Measurements from ENCODE around the gene GAS1.

GAS1 gene

DNA sequence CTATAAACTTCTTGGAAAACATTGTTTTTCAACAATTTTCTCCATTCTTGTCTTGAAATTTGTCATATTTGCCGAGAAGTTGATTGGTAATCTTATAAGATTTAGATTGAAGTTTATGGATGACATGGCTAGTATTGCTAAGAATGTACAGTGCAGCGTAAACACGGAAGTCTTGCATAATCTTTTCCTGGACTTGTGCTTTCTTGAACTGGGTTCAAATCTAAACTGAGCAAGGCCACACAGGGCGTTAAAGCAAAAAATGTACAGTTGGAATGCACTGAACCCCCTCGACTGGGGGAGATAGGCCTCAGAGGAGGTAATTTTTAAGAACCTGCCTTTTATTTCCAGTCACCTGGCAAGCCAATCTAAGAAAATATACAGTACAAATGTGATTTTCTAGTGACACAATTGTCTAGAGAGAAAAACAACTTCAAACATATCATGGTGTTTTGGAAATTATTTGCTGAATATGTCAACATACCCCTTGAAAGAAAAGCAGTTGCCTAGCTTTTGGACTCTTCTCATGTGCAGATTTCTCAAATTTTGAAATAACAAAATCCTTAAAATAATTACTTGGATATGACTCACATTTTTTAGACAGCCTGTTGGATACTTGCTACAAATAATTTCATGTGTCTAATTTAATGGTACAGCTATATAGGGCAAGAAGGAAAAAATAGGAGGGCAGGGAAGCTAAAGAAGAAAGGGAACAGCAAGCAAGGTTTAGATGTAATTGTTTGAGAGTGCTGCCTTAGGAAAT, 18.5 kb upstream of the GAS1 start:
- in situ Hi-C loops (cut with MboI; ENCODE audit: low sequenced_read_pairs) = no loop called here

DNA sequence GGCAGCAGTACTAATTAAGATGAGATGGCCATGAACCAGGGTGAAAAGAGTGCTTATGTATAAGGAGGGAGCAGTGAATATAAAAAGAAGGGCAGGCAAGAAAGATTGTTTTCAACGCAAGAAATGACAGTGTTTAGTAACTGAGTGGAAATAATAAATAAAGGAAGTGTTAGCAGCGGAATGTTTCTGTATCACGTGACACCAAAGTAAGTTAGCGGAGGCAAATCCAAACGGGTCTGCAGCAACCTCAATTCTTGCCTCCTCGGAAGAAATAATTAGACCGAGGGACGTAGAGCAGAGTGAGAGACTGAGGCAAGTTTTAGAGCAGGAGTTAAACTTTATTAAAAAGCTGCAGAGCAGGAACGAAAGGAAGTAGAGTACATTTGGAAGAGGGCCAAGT, 15.4 kb upstream of the GAS1 start:
- in situ Hi-C loops (cut with MboI; ENCODE audit: low sequenced_read_pairs) = no loop called here

DNA sequence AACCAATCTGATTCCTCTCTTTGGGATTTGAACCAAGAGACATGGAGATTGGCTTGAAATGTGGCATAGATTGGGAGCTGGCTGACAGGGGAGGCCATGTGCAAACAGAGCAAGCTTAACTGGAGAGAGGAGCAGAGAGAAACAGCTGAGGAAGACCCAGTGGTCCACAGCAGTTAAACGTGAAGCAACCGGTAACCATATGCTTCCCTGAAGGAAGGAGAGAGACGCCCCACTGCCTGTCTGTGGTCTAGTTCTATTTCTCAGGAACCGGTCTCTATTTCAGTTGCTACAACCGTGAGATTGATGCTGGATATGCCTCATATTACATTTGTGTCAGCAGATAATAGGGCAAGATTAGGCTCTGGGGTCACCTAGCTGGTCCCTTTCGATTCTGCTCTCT, 13.6 kb upstream of the GAS1 start:
- in situ Hi-C loops (cut with MboI; ENCODE audit: low sequenced_read_pairs) = no loop called here

DNA sequence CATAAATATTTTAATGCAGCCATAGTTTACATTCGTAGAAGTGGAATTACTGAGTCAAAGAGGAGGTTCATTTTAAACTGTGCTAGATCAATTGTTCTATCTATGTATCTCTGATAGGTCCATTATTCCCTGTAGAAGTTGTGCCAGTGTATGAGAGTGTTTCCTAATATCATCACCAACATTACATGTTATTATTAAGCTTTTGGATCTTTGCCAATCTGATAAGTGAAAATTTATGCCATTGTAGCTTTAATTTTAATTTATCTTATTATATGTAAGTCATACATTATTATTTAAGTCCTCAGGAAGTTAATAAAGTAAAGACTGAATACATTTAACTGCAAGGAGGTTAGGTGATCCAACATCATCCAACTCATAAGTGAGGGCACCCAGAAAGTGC, 10.9 kb upstream of the GAS1 start:
- in situ Hi-C loops (cut with MboI; ENCODE audit: low sequenced_read_pairs) = no loop called here

DNA sequence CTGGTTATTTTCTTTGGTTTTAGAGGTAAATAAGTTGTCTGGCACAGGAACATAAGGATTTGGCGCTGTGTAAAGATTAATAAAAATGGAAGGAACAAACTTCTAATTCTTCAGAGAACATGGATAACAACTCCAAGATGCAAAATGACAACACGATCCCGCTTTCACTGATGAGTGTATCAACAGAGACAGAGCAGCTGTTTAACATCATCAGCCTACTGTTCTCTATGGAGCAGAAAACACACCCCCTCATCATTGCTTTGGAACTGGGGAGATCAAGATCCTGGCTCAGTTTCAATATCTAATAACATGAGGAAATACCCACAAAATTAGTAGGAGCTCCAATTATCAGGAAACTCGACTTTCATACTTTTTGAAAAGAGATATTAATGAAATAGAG, 8.3 kb upstream of the GAS1 start:
- in situ Hi-C loops (cut with MboI; ENCODE audit: low sequenced_read_pairs) = no loop called here

DNA sequence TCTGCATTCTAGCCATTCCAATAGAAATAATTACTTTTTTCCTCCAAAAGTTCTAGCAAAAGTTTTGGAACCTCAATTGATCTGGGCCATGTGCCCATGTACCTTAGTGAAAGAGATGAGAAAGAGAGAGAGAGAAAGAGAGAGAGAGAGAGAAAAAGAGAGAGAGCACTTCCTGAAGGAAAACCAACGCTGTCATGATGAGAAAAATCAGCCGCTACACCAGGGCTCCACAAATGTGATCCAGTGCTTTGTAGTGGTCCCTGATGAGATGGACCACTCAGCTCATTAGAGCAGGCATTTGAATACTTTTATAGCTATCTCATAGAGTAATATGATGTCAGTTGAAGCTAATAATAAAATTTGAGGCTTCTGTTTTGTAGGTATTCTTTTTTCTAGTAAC, 7.7 kb upstream of the GAS1 start:
- in situ Hi-C loops (cut with MboI; ENCODE audit: low sequenced_read_pairs) = no loop called here

DNA sequence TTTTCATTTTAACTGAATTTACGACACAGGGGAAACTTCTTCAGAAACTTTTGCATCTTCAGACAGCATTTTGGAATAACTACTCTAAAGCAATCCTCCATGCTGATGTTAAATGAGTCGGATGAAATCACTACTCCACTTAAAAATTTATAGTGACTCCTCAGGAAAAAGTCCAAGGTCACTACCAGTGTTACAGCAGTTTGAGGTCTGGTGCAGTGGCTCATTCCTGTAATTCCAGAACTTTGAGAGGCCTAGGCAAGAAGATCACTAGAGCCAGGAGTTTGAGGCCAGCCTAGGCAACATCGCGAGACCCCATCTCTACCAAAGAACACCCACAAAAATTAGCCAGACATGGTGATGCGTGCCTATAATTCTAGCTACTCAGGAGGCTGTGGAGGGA, 5.9 kb upstream of the GAS1 start:
- in situ Hi-C loops (cut with MboI; ENCODE audit: low sequenced_read_pairs) = no loop called here

DNA sequence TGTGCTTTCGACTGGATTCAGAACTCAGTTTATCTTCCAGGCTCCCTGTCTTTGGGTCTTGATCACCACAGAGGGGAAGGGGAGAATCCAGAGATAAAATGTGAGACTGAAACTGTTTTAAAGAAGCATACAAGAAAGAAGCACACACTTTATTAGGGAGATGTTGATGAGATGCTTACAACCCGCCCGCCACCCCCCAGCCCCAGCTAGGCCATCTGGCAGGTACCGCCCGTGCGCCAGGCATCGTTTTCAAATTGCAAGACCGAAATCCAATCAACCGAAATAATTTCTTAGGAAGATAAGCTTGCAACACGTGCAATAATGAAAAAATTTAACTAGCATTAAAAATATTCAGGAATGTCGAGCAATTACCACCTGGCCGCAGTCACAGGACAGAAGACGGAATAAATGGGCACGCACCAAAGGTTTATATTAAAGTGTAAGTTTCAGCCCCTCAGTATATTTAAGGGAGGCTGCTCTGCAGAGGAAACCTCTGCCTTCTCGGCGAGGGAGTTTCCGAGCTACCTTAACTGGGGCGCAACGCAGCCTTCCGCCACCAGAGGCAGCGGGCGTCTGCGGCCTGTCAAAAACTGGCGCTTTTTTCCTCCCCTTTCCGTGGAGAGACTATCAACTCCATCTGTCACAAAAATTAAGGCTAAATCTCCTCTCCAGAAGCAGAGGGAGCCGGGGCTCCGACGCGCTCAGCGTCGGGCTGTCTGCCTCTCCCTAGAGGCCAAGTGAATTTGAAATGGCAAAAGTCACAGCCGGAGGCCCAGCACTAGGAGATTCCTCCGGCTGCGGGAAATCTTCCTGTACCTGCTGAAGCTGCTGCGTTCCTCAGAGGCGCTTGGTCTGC, 996 bp upstream of the GAS1 start:
- in situ Hi-C loops (cut with MboI; ENCODE audit: low sequenced_read_pairs) = no loop called here

DNA sequence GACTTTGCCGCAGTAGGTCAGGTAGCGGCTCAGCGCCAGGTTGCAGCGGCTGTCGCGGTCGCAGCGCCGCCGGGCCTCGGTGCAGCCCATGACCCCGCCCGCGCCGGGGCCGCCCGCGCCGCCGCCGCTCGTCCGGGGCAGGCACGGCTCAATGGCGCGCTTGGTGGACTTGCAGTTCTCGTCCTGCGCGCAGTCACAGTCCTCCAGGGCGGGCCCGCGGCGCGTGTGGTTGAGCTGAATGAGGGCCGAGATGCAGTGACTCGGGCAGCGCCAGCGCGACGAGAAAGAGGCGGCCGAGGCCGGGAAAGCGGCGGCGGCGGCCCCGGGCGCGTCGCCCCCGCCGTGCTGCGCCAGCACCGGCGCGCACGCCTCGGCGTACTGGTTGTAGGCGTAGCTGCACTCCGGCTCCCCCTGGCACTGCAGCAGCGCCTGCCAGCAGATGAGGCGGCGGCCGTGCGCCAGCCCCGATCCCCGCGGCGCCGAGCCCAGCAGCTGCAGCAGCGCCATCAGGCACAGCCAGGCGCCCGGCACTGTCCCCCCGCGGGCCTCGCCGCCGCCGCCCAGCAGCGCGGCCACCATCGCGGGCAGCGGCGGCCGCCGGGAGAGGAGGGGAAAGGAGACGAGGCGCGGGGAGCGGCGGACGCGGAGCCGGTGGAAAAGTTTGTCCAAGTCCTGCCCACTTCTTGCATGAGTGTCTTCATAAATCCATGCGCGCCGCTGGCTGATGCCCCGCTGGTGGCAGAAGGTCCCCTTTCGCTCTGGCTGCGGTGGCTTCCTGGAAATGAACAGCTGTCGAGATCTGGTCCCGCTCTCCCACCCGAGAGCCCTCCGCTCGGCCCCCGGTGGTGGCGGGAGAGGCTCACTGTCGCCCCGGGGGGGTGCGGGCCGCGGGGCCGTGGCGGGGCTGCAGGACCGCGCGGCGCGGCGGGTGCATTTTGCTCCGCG, 833 bp downstream of the GAS1 start:
- in situ Hi-C loops (cut with MboI; ENCODE audit: low sequenced_read_pairs) = no loop called here

DNA sequence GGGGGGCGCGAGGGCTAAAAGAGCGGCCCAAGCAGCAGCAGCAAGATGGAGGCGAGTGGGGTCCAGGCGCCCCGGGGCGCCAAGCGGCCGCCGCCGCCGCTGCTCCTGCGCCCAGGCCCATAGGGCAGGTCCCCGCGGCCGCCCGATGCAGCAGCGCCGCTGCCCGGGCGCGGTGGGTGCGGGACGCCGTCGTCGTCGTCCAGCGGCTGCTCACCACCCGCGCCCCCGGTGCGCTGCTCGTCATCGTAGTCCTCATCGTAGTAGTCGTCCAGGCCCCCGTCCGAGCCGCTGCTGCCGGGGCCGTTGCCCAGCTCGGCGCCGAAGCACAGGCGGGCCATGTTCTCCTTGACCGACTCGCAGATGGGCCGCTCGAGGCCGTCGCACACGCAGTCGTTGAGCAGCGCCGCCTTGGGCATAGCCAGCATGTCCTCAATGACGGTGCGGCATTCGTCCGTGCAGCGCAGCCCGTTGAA, 1.5 kb downstream of the GAS1 start:
- in situ Hi-C loops (cut with MboI; ENCODE audit: low sequenced_read_pairs) = no loop called here

DNA sequence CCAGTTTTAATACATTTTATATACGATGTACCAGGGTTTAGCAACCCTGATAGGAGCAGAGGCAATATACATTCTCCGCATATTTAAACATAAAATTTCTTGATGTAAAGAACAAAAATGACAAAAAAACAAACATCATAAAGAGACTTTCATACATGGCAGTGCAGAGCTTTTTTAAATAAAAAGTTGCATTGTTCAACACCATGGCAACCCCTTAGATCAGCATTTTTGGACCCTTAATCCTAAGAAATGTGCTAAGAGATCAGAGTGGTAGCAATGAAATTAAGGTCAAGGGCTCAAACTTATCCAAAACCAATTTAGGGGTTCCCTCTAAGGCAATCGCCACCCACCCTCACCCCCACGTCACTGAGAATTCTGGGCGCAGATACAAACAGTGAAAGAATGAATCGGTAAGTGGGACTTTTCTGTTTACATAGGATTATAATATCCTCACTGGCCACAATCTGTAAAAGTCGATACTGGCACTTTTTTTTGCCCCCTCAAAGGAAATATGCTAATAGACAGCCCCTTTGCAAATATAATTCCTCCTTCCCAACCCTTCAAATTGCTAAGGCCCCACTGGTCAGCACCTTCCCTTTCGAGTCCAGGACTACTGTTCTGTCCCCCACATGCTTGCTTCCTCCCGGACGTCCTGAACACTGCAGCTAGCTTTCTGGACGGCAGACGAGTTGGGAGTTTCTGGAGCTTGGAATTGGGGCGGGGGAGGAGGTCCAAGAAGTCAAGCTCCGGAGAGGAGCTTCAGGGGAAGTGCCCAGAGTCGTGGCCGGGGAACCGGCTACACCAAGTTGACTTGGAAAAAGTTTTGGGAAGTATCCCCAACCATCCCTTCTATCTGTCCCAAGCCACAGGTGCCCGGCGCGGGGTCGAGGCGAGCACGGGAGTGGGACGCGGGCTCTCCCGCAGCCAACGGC, 2.2 kb downstream of the GAS1 start:
- in situ Hi-C loops (cut with MboI; ENCODE audit: low sequenced_read_pairs) = no loop called here

DNA sequence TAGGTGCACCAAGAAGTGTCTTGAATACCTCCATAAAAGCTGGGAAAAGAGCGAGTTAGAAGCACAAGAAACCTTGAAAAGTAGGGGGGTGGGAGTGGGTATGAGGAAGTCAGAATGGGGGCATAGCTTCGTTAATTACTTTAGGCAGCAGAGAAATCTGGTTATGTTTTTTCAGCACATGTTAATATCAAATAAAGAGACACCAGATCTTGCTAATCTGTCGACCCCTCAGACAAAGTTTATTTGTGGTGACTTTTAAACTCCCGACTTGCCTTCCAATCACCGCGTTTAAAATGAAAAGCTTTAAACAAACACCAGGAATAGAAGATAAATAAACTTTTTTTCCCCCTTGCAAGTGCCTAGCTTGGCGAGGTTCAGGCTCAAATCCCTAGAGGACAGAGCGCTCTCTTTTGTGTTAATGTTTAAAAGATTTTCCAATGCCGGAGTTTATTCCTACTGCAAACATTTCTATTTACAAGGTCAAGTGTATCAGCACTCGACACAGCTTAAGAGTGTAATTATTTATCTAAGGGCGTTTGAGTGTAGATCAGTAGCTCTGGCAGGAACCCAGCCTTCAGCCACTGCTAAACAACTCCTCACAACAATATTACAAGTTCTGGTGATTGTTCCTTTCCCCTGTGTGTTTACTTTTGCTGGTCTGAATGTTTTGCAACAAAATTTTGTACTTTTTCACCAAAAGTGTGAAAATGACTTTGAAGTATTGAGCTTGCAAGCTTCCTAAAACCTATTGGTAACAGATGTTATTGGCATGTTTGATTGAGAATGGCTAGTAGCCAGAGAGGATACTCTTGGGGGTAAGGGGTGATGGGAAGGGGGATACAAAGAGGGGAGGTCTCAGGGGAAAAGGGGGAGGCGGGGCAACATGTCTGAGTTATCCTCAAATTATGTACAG, 3.8 kb downstream of the GAS1 start:
- in situ Hi-C loops (cut with MboI; ENCODE audit: low sequenced_read_pairs) = no loop called here

DNA sequence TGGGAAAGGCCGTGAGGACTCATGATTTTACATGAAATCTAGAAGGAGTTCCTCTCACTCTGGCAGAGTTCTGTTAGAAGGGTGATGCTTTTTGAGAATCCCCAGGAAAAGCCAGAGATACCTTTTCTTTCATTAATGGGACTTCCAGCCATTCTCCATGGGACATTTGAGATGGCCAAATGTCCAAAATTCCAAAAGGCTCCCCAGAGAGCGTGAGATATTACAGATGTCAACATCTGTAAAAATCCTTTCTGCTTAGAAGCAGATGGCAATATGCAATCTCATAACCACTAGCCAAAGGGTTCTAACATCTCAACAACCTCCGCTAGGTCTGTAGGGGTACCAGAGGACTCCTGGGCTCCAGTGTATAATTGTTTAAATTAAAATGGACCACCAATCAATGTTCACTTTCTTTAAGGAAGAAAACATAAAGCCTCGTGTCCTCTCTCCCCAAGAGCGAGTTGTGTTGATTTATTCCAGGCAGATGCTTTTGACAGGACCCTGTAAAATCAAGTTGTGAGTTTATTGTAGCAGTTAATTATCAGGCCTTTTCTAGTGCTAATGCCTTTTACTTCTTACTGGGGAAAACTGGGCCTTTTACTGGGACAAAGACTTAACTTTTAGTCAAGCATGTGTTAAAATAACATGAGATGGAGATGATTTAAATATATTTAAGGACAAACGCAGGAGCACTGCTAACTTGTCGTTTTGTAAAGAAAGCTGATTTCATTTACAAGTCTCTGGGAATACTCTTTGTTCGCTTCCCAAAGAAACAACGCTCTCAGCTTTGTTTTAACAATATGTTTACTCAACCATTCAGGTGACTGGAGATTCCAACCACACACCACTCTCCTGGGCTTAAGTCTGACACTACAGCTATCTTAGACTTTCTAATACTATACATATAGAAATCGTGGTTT, 4.8 kb downstream of the GAS1 start:
- in situ Hi-C loops (cut with MboI; ENCODE audit: low sequenced_read_pairs) = no loop called here

DNA sequence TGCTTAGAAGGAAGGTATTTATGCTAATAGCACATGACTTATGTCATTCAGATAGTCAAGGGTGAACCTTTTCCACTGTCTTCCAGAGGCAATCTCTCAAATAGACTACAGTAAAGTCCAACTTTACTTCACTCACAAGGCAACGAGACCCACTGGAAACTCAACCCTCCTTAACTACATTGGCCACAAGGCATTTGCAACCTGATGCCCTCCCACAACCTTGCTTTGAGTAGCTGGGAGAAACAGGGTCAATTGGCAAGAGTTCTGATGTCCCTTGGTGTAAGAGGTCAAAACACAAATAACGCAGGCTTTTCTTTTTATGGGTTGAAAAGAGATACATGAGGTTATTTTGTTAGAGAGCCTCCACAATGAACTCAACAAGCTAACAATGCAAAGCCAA, 6.1 kb downstream of the GAS1 start:
- in situ Hi-C loops (cut with MboI; ENCODE audit: low sequenced_read_pairs) = no loop called here

DNA sequence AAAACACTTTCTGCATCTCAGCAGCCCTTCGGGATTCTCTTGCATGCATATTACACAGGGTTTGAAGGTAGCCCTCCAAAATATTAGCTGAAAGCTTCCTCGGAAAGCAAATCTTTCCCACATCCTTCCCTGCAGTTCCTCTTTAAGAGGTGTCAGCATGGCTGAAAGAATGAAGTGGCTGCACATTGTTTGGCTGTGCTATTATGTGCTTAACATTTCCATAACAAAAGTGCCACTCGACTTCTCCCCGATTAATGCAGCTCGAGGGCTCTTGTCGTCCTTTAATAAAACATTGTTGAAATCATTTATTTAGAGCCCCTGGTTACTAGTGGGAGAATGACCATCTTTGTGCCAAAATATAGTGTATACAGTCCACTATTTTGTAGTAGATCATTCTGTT, 6.5 kb downstream of the GAS1 start:
- in situ Hi-C loops (cut with MboI; ENCODE audit: low sequenced_read_pairs) = no loop called here

DNA sequence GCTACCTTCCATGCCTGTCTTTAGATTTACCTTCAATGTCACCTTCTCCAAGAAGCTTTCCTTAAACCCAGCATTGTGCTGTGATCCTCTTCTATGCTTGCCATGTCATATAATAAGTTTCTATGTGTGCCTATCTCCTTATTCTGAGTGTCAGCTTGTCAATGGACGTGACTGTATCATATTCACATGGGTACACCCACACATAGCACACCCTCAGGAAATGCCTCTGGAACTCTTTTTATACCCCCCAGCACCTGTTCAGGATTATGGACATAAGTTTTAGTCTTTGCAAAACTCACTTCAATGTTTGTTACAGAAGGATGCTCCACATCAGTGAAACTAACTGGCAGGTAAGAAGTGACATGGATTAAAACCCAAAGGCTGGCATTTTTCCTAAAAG, 7.4 kb downstream of the GAS1 start:
- in situ Hi-C loops (cut with MboI; ENCODE audit: low sequenced_read_pairs) = no loop called here

DNA sequence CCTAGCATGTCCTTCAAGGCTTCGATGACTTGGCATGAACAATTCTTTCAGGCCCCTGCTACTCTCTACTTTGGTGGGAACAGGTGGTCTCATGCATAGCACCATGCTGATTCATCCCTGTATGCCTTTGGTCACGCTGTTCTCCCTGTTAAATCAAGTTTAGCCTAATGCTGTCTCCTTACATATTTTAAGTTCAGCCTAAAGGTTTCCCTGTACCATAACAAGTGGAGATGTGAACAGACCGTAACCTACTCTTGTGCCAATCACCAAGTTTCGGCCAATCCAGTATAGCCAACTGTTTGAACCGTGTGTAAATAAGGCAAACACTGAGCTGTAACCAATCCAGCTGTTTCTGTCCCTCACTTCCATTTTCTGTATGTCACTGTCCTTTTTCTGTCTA, 8.0 kb downstream of the GAS1 start:
- in situ Hi-C loops (cut with MboI; ENCODE audit: low sequenced_read_pairs) = no loop called here

DNA sequence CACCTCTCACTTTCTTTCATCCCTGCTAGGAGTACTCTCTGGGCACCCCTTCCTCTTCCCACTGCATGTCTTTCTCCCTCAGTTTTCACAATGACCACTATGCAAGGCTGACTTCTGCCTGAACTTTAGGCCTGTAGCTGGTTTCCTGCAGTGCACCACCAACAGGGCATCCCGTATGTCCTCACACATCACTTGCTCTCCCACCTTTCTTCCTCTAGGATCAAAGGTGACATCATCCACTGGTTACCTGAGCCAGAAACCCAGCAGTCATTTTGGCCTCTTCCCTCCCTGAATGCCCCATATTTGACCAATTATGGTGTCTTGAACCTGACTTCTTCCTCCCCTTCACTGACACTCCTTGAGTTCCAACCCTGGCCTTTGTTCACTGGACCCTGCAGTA, 8.5 kb downstream of the GAS1 start:
- in situ Hi-C loops (cut with MboI; ENCODE audit: low sequenced_read_pairs) = no loop called here

Data from HL-60/S4 treated with phorbol 12-myristate 13-acetate at 8.2 ng/mL for 4 days and 3 days (cell line).